ENCODE results near the gene ZBTB42.

DNA sequence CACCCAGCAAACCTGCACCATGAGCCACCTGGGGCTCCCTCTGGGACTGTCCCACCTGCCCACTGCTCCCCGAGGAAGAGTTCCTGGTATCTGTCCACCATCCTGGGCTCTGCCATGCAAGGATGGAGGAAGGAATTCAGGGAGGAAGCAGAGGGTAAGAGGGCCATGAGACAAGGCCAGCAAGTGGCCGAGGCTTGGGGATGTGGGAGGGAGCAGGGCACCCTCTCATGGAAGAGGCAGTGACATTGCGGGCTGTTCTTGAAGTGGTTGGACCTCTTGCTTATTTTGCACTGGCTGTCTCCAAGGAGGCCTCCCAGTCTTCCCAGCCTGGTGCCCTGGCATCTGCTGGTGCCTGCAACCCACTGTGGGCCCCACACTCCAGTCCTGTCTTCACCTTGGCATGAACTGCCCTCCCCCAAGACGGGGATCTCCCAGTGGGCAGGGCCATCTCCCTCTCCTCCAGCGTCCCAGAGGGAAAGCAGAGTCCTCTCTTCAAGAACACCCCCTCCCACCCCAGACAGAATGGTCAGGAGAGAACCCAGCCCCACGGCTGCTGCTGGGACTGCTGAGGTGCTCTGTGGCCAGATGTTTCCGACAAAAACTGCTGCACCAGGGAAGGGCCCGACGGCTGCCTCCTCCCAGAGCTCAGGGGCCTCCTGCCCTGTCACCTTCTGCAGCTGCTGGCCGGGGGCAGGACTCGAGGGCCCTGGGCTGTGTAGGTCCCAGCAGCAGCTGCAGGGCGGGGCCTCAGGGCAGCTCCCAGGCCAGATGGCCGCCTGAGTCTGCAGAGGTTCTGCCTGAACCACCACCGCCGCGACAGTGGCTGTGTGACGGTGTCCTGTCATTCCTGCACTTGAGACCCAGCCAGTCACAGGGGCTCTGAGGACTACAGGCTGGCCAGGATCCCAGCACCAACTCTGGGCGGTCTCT lies 3.5 kb upstream of the ZBTB42 start:
- TF ChIP-seq, protein P1, sequence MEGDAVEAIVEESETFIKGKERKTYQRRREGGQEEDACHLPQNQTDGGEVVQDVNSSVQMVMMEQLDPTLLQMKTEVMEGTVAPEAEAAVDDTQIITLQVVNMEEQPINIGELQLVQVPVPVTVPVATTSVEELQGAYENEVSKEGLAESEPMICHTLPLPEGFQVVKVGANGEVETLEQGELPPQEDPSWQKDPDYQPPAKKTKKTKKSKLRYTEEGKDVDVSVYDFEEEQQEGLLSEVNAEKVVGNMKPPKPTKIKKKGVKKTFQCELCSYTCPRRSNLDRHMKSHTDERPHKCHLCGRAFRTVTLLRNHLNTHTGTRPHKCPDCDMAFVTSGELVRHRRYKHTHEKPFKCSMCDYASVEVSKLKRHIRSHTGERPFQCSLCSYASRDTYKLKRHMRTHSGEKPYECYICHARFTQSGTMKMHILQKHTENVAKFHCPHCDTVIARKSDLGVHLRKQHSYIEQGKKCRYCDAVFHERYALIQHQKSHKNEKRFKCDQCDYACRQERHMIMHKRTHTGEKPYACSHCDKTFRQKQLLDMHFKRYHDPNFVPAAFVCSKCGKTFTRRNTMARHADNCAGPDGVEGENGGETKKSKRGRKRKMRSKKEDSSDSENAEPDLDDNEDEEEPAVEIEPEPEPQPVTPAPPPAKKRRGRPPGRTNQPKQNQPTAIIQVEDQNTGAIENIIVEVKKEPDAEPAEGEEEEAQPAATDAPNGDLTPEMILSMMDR (IDR thresholded peaks at IDR 0.05): no peak
- TF ChIP-seq POLR2A (IDR thresholded peaks at IDR 0.05): no peak

Data from tibial nerve (tissue), 3 donors.